SHP77 treated with DMSO at 0.1 percent for 48 hours (cell line): ENCODE results near the gene PCLO.
"Not testable (repeated sequence)": the region's sequence is repeated elsewhere in the genome, so short reads cannot be mapped to it uniquely, and the experiment has no call there.

Experiments used
- DNase-seq: peaks from one replicate; lab custom pipeline; 2025; lab: John Stamatoyannopoulos, UW

The PCLO gene

GRCh38 chr7:83040484-83040883 lies 122.2 kb downstream of the PCLO start:
- no peak for DNase-seq

- no peak for DNase-seq
Observed at GRCh38 chr7:83038787-83039186, 123.9 kb downstream of the PCLO start.

GRCh38 chr7:83036721-83037380 lies 125.8 kb downstream of the PCLO start:
- DNase-seq, result no peak

GRCh38 chr7:83036130-83036529 lies 126.6 kb downstream of the PCLO start:
- DNase-seq, result no peak

GRCh38 chr7:83032195-83032594 lies 130.5 kb downstream of the PCLO start:
- DNase-seq, result no peak

GRCh38 chr7:83023817-83024665 lies 138.6 kb downstream of the PCLO start:
- not testable (repeated sequence) for DNase-seq

GRCh38 chr7:83021032-83021431 lies 141.7 kb downstream of the PCLO start:
- no peak for DNase-seq

- no peak for DNase-seq
Observed at GRCh38 chr7:83020161-83020560, 142.5 kb downstream of the PCLO start.

- DNase-seq, result no peak
Observed at GRCh38 chr7:83015916-83016315, 146.8 kb downstream of the PCLO start.

- no peak for DNase-seq
Observed at GRCh38 chr7:83014546-83014945, 148.1 kb downstream of the PCLO start.

- no peak for DNase-seq
Observed at GRCh38 chr7:83011954-83012353, 150.7 kb downstream of the PCLO start.

- DNase-seq, result no peak
Observed at GRCh38 chr7:83005410-83005809, 157.3 kb downstream of the PCLO start.

- DNase-seq, result no peak
Observed at GRCh38 chr7:83001362-83002040, 161.2 kb downstream of the PCLO start.

GRCh38 chr7:82998436-82998835 lies 164.2 kb downstream of the PCLO start:
- no peak for DNase-seq

GRCh38 chr7:82985144-82985802 lies 177.4 kb downstream of the PCLO start:
- no peak for DNase-seq

GRCh38 chr7:82980130-82980788 lies 182.4 kb downstream of the PCLO start:
- no peak for DNase-seq

GRCh38 chr7:82975811-82976468 lies 186.7 kb downstream of the PCLO start:
- no peak for DNase-seq

GRCh38 chr7:82972135-82972534 lies 190.5 kb downstream of the PCLO start:
- DNase-seq, result no peak

GRCh38 chr7:82965088-82966036 lies 197.3 kb downstream of the PCLO start:
- DNase-seq, result no peak
